HG03378 (cell line): ENCODE data around the gene NBPF8.
A peak's percentile ranks its signal among the peaks of the same experiment; 100 is the strongest.
"Not testable (repeated sequence)": the region's sequence is repeated elsewhere in the genome, so short reads cannot be mapped to it uniquely, and the experiment has no call there.

Source experiments
- ATAC-seq: cut with Tn5 transposase; IDR thresholded peaks from one replicate; pipeline ENCODE4 v1.9.1; 2021; ENCODE audit warnings: mild to moderate bottlenecking, moderate library complexity; ENCODE audit not compliant: unreplicated experiment

NBPF8 gene, protein sequence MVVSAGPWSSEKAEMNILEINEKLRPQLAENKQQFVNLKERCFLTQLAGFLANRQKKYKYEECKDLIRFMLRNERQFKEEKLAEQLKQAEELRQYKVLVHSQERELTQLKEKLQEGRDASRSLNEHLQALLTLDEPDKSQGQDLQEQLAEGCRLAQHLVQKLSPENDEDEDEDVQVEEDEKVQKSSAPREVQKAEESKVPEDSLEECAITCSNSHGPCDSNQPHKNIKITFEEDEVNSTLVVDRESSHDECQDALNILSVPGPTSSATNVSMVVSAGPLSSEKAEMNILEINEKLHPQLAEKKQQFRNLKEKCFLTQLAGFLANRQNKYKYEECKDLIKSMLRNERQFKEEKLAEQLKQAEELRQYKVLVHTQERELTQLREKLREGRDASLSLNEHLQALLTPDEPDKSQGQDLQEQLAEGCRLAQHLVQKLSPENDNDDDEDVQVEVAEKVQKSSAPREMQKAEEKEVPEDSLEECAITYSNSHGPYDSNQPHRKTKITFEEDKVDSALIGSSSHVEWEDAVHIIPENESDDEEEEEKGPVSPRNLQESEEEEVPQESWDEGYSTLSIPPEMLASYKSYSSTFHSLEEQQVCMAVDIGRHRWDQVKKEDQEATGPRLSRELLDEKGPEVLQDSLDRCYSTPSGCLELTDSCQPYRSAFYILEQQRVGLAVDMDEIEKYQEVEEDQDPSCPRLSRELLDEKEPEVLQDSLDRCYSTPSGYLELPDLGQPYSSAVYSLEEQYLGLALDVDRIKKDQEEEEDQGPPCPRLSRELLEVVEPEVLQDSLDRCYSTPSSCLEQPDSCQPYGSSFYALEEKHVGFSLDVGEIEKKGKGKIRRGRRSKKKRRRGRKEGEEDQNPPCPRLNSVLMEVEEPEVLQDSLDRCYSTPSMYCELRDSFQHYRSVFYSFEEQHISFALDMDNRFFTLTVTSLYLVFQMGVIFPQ

DNA sequence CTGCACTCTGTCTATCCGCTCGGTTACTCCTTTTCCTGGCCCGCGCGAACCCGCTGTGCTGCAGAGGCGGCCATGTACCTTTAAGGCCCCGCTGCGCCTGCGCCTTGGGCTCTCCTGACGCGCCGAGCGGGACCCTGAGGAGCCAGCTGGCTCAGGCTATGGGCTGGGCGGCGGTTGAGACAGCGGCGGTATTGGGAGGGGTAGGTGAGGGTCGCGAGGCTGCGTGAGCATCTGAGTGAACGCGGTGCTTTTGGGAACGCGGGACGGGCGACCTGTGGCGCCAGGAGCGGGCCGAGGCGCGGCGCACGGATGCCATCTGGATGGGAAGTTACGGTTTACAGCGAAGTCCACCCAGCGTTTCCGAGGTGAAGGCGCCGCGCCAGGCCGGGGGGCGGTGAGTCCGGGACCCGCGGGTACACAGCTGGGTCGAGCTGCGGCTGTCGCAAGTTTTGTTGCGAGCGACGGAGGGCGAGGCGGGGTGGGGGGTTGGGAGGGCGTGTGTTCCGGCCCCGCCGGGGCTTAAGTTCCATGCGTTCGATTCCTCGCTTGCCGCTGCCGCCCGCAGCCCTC, at the start of gene NBPF8:
Gene NBPF8, plus strand, starts transcription at position 125 of the 570 bp plus-strand sequence. CDS start 21,488 bp downstream, outside the sequence.
- peak; percentile 97 for ATAC-seq

- ATAC-seq: not testable (repeated sequence)
Measured at GRCh38 chr1:120367709-120368108, 47.1 kb upstream of the NBPF8 start.

DNA sequence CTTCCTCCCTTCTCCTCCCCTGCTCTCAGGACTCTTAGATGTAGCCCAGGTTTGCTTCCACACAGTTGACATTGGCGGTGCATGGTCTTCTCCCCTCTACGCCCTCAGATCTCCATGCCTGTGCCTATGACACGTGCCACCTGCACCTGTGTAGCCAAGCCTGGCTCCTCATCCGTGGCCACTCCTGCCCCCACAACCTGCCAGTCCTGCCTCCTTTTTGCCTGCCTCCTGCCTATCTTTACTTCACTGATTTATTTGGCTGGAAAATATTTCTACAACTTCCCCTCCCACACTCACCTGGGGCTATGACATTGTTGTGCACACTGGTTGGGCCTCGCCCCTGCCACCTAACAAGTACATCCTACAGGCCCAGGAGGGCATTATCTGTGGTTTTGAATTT, 28.2 kb upstream of the NBPF8 start:
- ATAC-seq: not testable (repeated sequence)

DNA sequence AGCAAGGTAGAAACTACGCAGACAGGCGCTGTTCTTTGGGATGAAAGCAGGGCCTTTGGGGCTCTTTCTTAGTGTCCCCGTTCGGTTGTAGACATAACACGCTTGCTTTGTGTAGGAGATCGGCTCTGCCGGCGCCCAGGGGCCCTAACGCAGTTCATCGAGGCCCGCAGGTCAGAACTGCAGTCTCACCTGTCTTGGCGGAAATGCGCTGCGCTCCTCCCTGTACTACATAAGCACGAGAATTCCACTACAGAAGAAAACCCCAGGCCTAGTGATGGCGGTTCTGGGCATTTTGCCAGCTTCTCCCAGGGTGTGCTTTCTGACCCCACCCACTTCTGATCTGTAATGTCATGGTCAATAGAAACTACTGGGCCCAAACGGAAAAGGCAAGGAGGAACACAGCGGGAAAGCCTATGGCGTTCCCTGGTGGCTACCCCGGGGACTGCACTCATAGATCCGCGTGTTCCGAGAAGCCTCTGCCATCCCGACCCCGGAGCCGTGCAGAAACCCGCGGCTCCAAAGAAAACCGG, 26.2 kb upstream of the NBPF8 start:
- ATAC-seq: not testable (repeated sequence)

- not testable (repeated sequence) for ATAC-seq
Measured at GRCh38 chr1:120391365-120391764, 23.5 kb upstream of the NBPF8 start.

- ATAC-seq: not testable (repeated sequence)
Measured at GRCh38 chr1:120393316-120394232, 21.3 kb upstream of the NBPF8 start.

- ATAC-seq: not testable (repeated sequence)
Measured at GRCh38 chr1:120405348-120405747, 9.5 kb upstream of the NBPF8 start.

DNA sequence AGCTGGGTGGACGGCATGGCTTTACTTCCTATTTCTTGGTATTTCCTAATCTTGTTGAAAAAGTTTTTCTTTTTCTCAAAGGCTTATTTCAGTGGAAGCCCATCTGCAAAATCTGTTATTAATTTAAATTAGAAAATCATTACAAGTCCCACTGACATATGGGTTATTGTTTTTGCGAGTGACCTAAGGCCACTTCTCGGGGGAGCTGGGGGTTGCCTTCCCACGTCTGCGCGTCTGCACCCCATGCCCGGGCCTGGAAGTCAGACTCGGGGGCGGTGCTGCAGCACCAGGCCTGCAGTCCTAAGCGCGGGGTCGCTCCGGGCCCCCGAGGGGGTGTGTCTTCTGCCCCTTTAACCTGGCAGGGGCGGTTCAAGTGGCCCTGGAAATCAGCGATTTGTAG, 384 bp upstream of the NBPF8 start:
- ATAC-seq: peak; percentile 37

DNA sequence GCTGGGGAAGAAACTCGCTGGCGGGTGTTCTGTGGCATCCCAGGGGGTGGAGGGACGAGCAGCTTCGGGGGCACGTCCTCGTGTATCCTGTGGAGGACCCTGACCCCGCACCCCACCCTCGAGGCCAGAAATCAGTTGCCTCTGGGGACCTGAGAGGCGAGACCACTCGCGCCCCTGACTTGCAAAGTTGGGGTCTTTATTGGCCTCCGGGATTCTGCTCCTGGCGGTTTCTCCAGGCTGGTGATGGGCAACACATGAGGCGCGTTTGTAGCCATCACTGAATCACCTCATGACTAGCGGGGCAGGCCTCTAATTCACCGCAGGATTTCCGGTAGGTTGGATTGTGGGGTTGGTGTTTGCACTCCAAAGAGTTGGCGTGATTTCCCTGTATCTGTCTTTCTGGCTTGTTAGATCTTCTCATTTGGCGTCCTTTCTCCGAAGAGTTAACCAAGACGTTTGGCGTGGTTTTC, 692 bp downstream of the NBPF8 start:
- ATAC-seq: peak; percentile 52

- not testable (repeated sequence) for ATAC-seq
Measured at GRCh38 chr1:120425063-120425462, 10.2 kb downstream of the NBPF8 start.

DNA sequence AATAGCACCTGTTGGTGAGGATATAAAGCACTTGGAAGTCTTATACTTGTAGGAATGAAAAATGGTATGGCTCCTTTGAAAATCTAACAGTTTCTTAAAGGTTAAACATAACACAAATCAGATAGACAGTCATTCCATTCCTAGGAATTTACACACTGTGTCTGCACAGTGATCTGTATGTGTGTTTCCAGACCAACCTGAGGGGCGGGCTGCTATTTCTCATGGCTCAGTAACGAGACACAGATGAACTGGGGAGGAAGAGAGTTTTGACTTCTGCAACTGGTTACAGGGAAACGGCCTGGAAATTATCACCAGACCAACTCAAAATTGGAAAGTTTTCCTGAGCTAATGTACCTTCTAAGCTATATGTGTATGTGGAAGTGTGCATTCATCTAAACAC, 16.8 kb downstream of the NBPF8 start:
- ATAC-seq: not testable (repeated sequence)

DNA sequence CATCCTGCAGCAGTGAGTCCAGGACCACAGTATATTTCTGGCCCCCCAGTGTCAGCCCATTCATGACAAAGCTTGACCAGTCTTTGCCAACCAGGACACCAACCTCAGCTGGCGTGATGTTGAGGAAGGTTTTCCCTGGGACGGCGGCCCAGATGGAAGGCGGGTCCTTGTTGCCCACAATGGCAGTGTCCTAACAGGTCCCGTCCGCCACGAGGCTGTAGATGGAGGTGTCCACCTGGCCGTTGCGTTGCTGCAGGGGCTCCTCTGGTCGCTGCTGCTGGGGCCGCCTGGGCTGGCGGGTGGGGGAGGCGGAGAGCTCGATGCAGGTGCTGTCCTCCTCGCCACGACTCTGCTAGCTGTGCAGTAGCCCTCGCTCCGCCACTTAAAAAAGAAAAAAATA, 19.0 kb downstream of the NBPF8 start:
- ATAC-seq: not testable (repeated sequence)

- ATAC-seq: not testable (repeated sequence)
Measured at GRCh38 chr1:120449124-120449523, 34.3 kb downstream of the NBPF8 start.
